SK-N-DZ (cell line): ENCODE measurements around the gene SLC25A41.

Experiments used
- small RNA-seq, 2 experiments: library from RNA; depleted of rRNA; stranded (forward); fragments of <200 nt; gene quantifications; one replicate each; pipeline ENCODE3, GENCODE V24; 2014

SLC25A41 gene

Small RNA genes within 50 kb of the gene (small RNA-seq; reads per million reads assigned to genes)
- 0 reads per million in 2 experiments for gene MIR6790
- gene MIR6885: 0 reads per million in 2 experiments
